Loucy (cell line): Measurements from ENCODE around the gene CUL3.
A peak's percentile ranks its signal among the peaks of the same experiment; 100 is the strongest.
"Not testable (repeated sequence)": the region's sequence is repeated elsewhere in the genome, so short reads cannot be mapped to it uniquely, and the experiment has no call there.

Source experiments
- H2AFZ ChIP-seq: fragments of 200-600 bp; sonication (generic); 2 replicates; pipeline ENCODE4 v1.6.0; 2016; ENCODE audit warnings: antibody characterized with exemption, mild to moderate bottlenecking, low read length, moderate library complexity
- H3F3A ChIP-seq: fragments of 200-600 bp; 2 replicates; pipeline ENCODE4 v1.6.0; 2016; ENCODE audit warnings: antibody characterized with exemption, low read depth, mild to moderate bottlenecking
- H3K27me3 ChIP-seq: fragments of 200-600 bp; sonication (generic); 2 replicates; pipeline ENCODE4 v1.6.1; 2014; ENCODE audit warnings: low read length, mild to moderate bottlenecking; ENCODE audit not compliant: insufficient read depth, poor library complexity, severe bottlenecking
- H3K36me3 ChIP-seq: fragments of 200-600 bp; sonication (generic); 2 replicates; pipeline ENCODE4 v1.6.1; 2016; ENCODE audit warnings: low read length; ENCODE audit not compliant: insufficient read depth
- H3K4me1 ChIP-seq: fragments of 200-600 bp; sonication (generic); 2 replicates; pipeline ENCODE4 v1.5.1; 2014; ENCODE audit warnings: low read length, mild to moderate bottlenecking; ENCODE audit not compliant: insufficient read depth, poor library complexity, severe bottlenecking
- H3K4me2 ChIP-seq: fragments of 200-600 bp; sonication (generic); 2 replicates; pipeline ENCODE4 v1.6.0; 2014; ENCODE audit warnings: antibody characterized with exemption, low read length, low read depth, mild to moderate bottlenecking; ENCODE audit not compliant: poor library complexity, severe bottlenecking
- H3K4me3 ChIP-seq: fragments of 200-600 bp; sonication (generic); 2 replicates; pipeline ENCODE4 v1.5.1; 2014; ENCODE audit warnings: low read length, mild to moderate bottlenecking, mixed read lengths; ENCODE audit not compliant: poor library complexity, severe bottlenecking
- H3K79me2 ChIP-seq: fragments of 200-600 bp; sonication (generic); 2 replicates; pipeline ENCODE4 v1.6.1; 2014; ENCODE audit warnings: low read length; ENCODE audit not compliant: insufficient read depth
- H3K9ac ChIP-seq: fragments of 200-600 bp; sonication (generic); 2 replicates; pipeline ENCODE4 v1.6.0; 2014; ENCODE audit warnings: mild to moderate bottlenecking, low read depth, low read length, moderate library complexity; ENCODE audit not compliant: poor library complexity, severe bottlenecking
- H3K9me2 ChIP-seq: fragments of 200-600 bp; sonication (generic); replicated peaks from 2 replicates; pipeline ENCODE4 v1.6.1; 2016; ENCODE audit warnings: low read depth, low read length, mixed read lengths
- H3K9me3 ChIP-seq: fragments of 200-600 bp; sonication (generic); 2 replicates; pipeline ENCODE4 v1.6.1; 2014; ENCODE audit warnings: mild to moderate bottlenecking, antibody characterized with exemption, low read length, low read depth; ENCODE audit not compliant: insufficient read depth
- H4K20me1 ChIP-seq: fragments of 200-600 bp; sonication (generic); 2 replicates; pipeline ENCODE4 v1.6.0; 2014; ENCODE audit warnings: antibody characterized with exemption, low read length, mild to moderate bottlenecking; ENCODE audit not compliant: insufficient read depth, poor library complexity, severe bottlenecking
- CTCF ChIP-seq: fragments of 200-600 bp; sonication (generic); conservative IDR thresholded peaks from 2 replicates; pipeline ENCODE4 v1.5.1; 2014; ENCODE audit warnings: mild to moderate bottlenecking, antibody characterized with exemption, low read length
- EZH2phosphoT487 ChIP-seq: fragments of 200-600 bp; IDR thresholded peaks from 2 replicates; pipeline ENCODE4 v1.6.1; 2018; ENCODE audit warnings: antibody characterized with exemption, mild to moderate bottlenecking, moderate library complexity, borderline replicate concordance

Gene CUL3

GRCh38 chr2:224611938-224612337 lies 26.8 kb upstream of the CUL3 start:
- H3F3A ChIP-seq: no peaks in the 10 kb centered on the region
- no peaks in the 10 kb centered on the region for H4K20me1 ChIP-seq
- H3K36me3 ChIP-seq: no peaks in the 10 kb centered on the region
- H3K79me2 ChIP-seq: no peaks in the 10 kb centered on the region
- H3K9me3 ChIP-seq: no peaks in the 10 kb centered on the region
- H3K4me1 ChIP-seq: no peaks in the 10 kb centered on the region
- no peak overlapping the region for H3K9ac ChIP-seq
- 0 out of 2 replicates have a peak overlapping the region, but pooled peaks have one; percentile 48 for H2AFZ ChIP-seq
- no peak overlapping the region for H3K4me2 ChIP-seq
- no peaks in the 10 kb centered on the region for H3K27me3 ChIP-seq
- no peak overlapping the region for H3K4me3 ChIP-seq
- TF ChIP-seq EZH2phosphoT487 (no peak), CTCF (peak; percentile 28)
- no peaks in the 10 kb centered on the region for H3K9me2 ChIP-seq

GRCh38 chr2:224608104-224608503 lies 22.9 kb upstream of the CUL3 start:
- Histone ChIP-seq H3K4me3 (no peak overlapping the region), H3K9me3 (no peaks in the 10 kb centered on the region), H4K20me1 (no peaks in the 10 kb centered on the region), H2AFZ (no peak overlapping the region; the same call in 1 of the 2 replicates), H3K9ac (no peak overlapping the region), H3K36me3 (no peaks in the 10 kb centered on the region), H3F3A (no peaks in the 10 kb centered on the region), H3K79me2 (no peaks in the 10 kb centered on the region), H3K4me2 (no peak overlapping the region), H3K27me3 (no peaks in the 10 kb centered on the region), H3K4me1 (no peaks in the 10 kb centered on the region), H3K9me2 (no peaks in the 10 kb centered on the region)
- TF ChIP-seq EZH2phosphoT487 (no peak), CTCF (no peak)

GRCh38 chr2:224603746-224604500 lies 18.8 kb upstream of the CUL3 start:
- H3K27me3 ChIP-seq, H4K20me1 ChIP-seq, H3K4me2 ChIP-seq, H3K9me2 ChIP-seq, H3F3A ChIP-seq, H3K4me1 ChIP-seq, H3K9ac ChIP-seq, H2AFZ ChIP-seq, H3K9me3 ChIP-seq, H3K79me2 ChIP-seq, H3K36me3 ChIP-seq: not testable (repeated sequence)
- peak overlapping the region; percentile 70 for H3K4me3 ChIP-seq

- not testable (repeated sequence) for H3F3A ChIP-seq, H3K79me2 ChIP-seq, H3K36me3 ChIP-seq, H3K9me3 ChIP-seq, H3K27me3 ChIP-seq, H4K20me1 ChIP-seq, H3K9me2 ChIP-seq, H3K4me1 ChIP-seq
- Histone ChIP-seq H2AFZ (peak overlapping the region; percentile 47), H3K9ac (peak overlapping the region; percentile 64), H3K4me3 (peak overlapping the region; percentile 70), H3K4me2 (peak overlapping the region; percentile 75)
These were observed 17.7 kb upstream of the CUL3 start for GRCh38 chr2:224602778-224603375.
